ENCODE measurements around the gene FBP2. TPM values are rescaled to one million over a fixed set of nuclear protein-coding genes. Genes with fewer than 3 reads are reported as not detected.
A peak's percentile ranks its signal among the peaks of the same experiment; 100 is the strongest.

The FBP2 gene
- total RNA-seq, 1 donor from 2014 or later = not detected

- Mint-ChIP-seq H3K4me1 (ENCODE audit: low read depth) (peaks cover 68% of the 10 kb centered on the region), H3K9me3 (ENCODE audit: low read depth) (no peaks in the 10 kb centered on the region), H3K4me3 (ENCODE audit: low read depth) (peak overlapping the region; percentile 37), H3K36me3 (ENCODE audit: insufficient read depth) (no peaks in the 10 kb centered on the region), H3K27me3 (no peaks in the 10 kb centered on the region), H3K27ac (peak overlapping the region; percentile 88)
- TF ChIP-seq CTCF (IDR thresholded peaks at IDR 0.05; ENCODE audit: unreplicated experiment) = no peak
- no peak for DNase-seq (ENCODE audit: low spot score, unreplicated experiment)
These were observed 13.7 kb upstream of the FBP2 start for GRCh38 chr9:94607423-94607691.

- H3K4me1 Mint-ChIP-seq (ENCODE audit: low read depth) = peaks cover 64% of the 10 kb centered on the region
- no peaks in the 10 kb centered on the region for H3K9me3 Mint-ChIP-seq (ENCODE audit: low read depth)
- no peaks in the 10 kb centered on the region for H3K27me3 Mint-ChIP-seq
- H3K36me3 Mint-ChIP-seq (ENCODE audit: insufficient read depth) = no peaks in the 10 kb centered on the region
- H3K27ac Mint-ChIP-seq = peak overlapping the region; percentile 88
- no peak for TF ChIP-seq CTCF (IDR thresholded peaks at IDR 0.05; ENCODE audit: unreplicated experiment)
- DNase-seq (ENCODE audit: low spot score, unreplicated experiment) = no peak
- peak overlapping the region; percentile 37 for H3K4me3 Mint-ChIP-seq (ENCODE audit: low read depth)
These were observed 13.2 kb upstream of the FBP2 start for GRCh38 chr9:94606646-94607422.

- peak; percentile 75 for DNase-seq (ENCODE audit: low spot score, unreplicated experiment)
- TF ChIP-seq CTCF (IDR thresholded peaks at IDR 0.05; ENCODE audit: unreplicated experiment) = peak; percentile 70
- Mint-ChIP-seq H3K27ac (no peak overlapping the region), H3K4me1 (ENCODE audit: low read depth) (peaks cover 43% of the 10 kb centered on the region), H3K9me3 (ENCODE audit: low read depth) (no peaks in the 10 kb centered on the region), H3K27me3 (no peaks in the 10 kb centered on the region), H3K4me3 (ENCODE audit: low read depth) (no peak overlapping the region), H3K36me3 (ENCODE audit: insufficient read depth) (no peaks in the 10 kb centered on the region)
These were observed 9.9 kb upstream of the FBP2 start for GRCh38 chr9:94603259-94604160.

DNA sequence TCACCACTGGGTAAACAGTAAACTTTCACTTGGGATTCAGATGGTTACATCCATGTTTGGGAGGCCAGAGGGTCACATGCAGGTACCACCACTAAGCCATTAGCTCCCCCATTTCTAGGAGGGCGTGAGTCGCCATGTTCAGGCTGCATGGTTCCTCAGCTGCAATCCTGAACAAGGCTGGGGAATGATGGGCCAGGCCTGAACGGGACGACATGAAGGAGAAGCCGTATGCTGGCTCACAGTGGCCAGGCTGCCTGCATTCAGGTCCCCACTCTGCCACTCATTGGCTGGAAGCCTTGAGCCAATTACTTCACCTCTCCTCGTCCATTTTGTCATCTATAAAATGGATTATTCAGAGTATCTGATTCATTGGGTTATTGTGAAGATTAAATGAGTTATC is 9.0 kb upstream of the FBP2 start:
- Mint-ChIP-seq H3K36me3 (ENCODE audit: insufficient read depth) (no peaks in the 10 kb centered on the region), H3K9me3 (ENCODE audit: low read depth) (no peaks in the 10 kb centered on the region), H3K27me3 (no peaks in the 10 kb centered on the region), H3K4me1 (ENCODE audit: low read depth) (peaks cover 36% of the 10 kb centered on the region), H3K27ac (no peak overlapping the region), H3K4me3 (ENCODE audit: low read depth) (no peak overlapping the region)
- DNase-seq (ENCODE audit: low spot score, unreplicated experiment) = no peak
- TF ChIP-seq CTCF (IDR thresholded peaks at IDR 0.05; ENCODE audit: unreplicated experiment) = no peak

GRCh38 chr9:94600715-94601114 is 7.1 kb upstream of the FBP2 start:
- H3K4me1 Mint-ChIP-seq (ENCODE audit: low read depth) = peaks cover 18% of the 10 kb centered on the region
- DNase-seq (ENCODE audit: low spot score, unreplicated experiment) = no peak
- no peak overlapping the region for H3K4me3 Mint-ChIP-seq (ENCODE audit: low read depth)
- no peaks in the 10 kb centered on the region for H3K27me3 Mint-ChIP-seq
- H3K36me3 Mint-ChIP-seq (ENCODE audit: insufficient read depth) = no peaks in the 10 kb centered on the region
- H3K27ac Mint-ChIP-seq = no peak overlapping the region
- no peaks in the 10 kb centered on the region for H3K9me3 Mint-ChIP-seq (ENCODE audit: low read depth)
- no peak for TF ChIP-seq CTCF (IDR thresholded peaks at IDR 0.05; ENCODE audit: unreplicated experiment)
